Measurements from ENCODE around the gene ERC2.

Gene ERC2

GRCh38 chr3:55476515-55476914 is 991.8 kb downstream of the ERC2 start:
- DNase-seq (ENCODE audit: low read depth) = peak; percentile 91

- DNase-seq (ENCODE audit: low read depth) = no peak
Observed at GRCh38 chr3:55474213-55474632, 994.0 kb downstream of the ERC2 start.

- DNase-seq (ENCODE audit: low read depth) = no peak
Observed at GRCh38 chr3:55473788-55474187, 994.5 kb downstream of the ERC2 start.

GRCh38 chr3:55471522-55472280 is 996.6 kb downstream of the ERC2 start:
- DNase-seq (ENCODE audit: low read depth) = no peak

- DNase-seq (ENCODE audit: low read depth) = no peak
Observed at GRCh38 chr3:55471084-55471483, 997.2 kb downstream of the ERC2 start.

- no peak for DNase-seq (ENCODE audit: low read depth)
Observed at GRCh38 chr3:55469957-55470526, 998.2 kb downstream of the ERC2 start.

- DNase-seq (ENCODE audit: low read depth) = peak; percentile 55
Observed at GRCh38 chr3:55468251-55468650, 1000.0 kb downstream of the ERC2 start.

- peak; percentile 61 for DNase-seq (ENCODE audit: low read depth)
Observed at GRCh38 chr3:55467099-55467498, 1001.2 kb downstream of the ERC2 start.

- no peak for DNase-seq (ENCODE audit: low read depth)
Observed at GRCh38 chr3:55466526-55466925, 1001.7 kb downstream of the ERC2 start.

- DNase-seq (ENCODE audit: low read depth) = peak; percentile 82
Observed at GRCh38 chr3:55461896-55462295, 1006.4 kb downstream of the ERC2 start.

- no peak for DNase-seq (ENCODE audit: low read depth)
Observed at GRCh38 chr3:55459838-55460237, 1008.4 kb downstream of the ERC2 start.
